GM19239 (cell line): ENCODE results near the gene ZBTB26.
A peak's percentile ranks its signal among the peaks of the same experiment; 100 is the strongest.
"Not testable (repeated sequence)": the region's sequence is repeated elsewhere in the genome, so short reads cannot be mapped to it uniquely, and the experiment has no call there.

ENCODE experiments used
- DNase-seq: peaks from one replicate; pipeline ENCODE4 v3.0.0; 2011; ENCODE audit warnings: low spot score; ENCODE audit not compliant: insufficient read length
- FAIRE-seq: peaks from 2 replicates; lab custom pipeline; 2011; peaks lifted over from hg19 to GRCh38; lab: Jason Lieb, UNC

ZBTB26 gene

DNA sequence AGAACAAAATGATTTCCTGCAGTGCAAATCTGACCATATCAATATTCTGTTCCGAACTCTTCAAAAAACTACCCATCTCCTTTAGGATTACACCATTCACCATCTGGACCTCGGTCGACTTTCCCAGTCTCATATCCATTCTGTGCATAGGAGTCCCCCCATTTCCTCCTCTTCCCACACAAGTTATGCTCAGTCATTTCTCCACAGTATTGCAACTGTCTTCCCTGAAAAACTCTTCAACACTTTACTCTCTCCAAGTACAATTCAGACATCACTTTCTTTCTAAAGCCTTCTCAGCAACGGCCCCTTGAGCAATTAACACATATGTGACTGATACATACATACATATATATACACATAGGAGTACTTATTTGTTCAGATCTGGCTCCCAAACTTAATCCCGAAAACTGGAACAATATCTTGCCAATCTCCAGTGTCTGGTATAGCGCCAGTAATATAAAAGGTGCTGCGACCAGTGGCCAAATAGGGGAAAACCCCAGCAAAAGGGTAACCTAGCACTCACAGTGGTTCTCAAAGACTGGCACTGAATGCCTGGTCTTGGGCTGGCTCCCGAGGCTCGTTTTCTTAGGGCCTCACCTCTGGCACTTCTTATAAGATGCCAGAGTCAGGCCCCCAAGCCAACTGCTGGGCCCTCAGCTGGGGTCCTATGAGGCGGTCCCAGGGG, 629 bp downstream of the ZBTB26 start:
- DNase-seq (no peak), FAIRE-seq (no peak)

DNA sequence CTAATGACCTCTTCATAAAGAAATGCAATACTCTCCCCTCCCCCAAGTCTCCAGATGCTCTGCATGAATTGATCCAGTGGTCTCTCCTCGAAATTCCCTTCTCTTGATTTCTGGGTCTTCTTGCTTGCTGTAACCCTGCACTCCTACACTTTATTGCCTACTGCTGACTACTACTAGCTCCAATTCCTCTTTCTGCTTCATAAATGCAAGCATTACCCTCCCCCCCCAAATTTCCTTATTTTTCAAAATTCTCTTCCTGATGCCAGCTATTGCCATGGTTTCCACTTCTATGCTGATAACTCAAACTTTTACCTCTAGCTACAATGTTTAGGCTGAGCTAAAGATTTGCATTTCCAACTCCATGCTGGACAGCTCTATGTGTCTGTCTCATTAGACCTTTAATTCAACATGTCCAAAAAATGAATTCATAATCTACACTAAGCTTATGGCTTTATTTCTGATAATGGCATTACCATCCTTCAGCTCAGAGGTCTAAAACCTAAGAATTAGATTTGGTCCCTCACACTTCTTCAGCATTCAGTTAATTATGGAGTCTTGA, 1.4 kb downstream of the ZBTB26 start:
- FAIRE-seq (no peak), DNase-seq (no peak)

GRCh38 chr9:122923947-122924346, 7.4 kb downstream of the ZBTB26 start:
- FAIRE-seq (no peak), DNase-seq (no peak)

DNA sequence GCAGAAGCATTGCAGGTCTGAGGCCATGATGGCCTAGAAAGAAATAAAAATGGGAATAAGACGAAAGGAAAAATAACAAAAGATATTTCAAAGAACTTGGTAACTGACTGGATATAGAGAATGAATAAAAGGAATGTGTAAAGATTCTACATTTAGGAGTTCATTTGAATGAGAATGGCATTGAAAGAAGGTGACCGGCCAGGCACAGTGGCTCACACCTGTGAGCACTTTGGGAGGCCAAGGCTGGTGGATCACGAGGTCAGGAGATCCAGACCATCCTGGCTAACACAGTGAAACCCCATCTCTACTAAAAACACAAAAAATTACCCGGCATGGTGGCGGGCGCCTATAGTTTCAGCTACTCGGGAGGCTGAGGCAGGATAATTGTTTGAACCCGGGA, 8.6 kb downstream of the ZBTB26 start:
- no peak for FAIRE-seq
- DNase-seq, result no peak

GRCh38 chr9:122918310-122918709, 13.0 kb downstream of the ZBTB26 start:
- FAIRE-seq, result no peak
- no peak for DNase-seq

DNA sequence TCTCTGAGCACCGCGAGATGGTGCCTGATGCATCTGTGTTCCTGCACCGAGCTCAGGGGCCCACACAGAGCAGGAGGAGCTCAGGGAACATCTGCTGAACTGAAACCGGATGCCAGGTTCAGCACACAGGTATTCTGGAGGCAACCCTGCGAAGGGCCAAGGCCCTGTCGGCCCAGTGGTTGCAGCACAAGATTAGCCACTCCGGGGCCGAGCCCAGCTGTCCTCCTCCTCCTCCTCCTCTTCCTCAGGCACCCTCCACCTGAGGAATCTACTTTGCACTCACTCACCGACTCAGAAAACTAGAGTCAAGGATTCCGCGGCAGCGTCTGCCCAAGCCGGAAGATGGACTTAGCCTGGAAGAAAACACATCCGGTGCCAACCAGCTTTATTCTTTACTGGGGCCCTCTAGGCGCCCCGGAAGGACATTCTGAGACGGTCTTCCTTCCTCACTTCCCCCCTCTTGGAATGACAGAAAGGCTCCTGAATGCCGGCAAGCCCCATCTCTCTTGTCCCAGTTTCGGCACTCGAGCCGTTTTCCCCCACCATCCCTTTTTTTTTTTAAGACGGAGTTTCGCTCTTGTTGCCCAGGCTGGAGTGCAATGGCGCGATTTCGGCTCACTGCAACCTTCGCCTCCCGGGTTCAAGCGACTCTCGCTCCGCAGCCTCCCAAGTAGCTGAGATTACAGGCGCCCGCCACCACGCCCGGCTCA, 18.2 kb downstream of the ZBTB26 start, which contains the start of gene ZBTB6:
Gene ZBTB6, minus strand, starts transcription at position 360 of the 710 bp plus-strand sequence. CDS start 1,251 bp downstream, outside the sequence.
- FAIRE-seq (peak; percentile 98), DNase-seq (peak; percentile 61)

DNA sequence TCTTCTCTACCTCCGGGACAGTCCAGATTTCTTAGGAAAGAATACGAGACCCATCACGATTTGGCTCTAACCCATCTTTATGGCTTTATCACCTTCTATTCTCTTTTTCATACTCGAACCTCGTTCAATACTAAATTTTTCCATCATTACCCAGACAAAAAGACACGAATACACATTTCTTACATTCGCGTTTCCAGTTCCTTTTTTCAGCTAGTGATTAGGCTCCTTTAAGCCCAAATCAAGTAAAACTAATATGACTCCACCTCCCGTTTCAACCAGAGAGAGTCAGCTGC, 18.7 kb downstream of the ZBTB26 start:
- DNase-seq (no peak), FAIRE-seq (no peak)

GRCh38 chr9:122906122-122906521, 25.2 kb downstream of the ZBTB26 start:
- DNase-seq, FAIRE-seq: not testable (repeated sequence)

DNA sequence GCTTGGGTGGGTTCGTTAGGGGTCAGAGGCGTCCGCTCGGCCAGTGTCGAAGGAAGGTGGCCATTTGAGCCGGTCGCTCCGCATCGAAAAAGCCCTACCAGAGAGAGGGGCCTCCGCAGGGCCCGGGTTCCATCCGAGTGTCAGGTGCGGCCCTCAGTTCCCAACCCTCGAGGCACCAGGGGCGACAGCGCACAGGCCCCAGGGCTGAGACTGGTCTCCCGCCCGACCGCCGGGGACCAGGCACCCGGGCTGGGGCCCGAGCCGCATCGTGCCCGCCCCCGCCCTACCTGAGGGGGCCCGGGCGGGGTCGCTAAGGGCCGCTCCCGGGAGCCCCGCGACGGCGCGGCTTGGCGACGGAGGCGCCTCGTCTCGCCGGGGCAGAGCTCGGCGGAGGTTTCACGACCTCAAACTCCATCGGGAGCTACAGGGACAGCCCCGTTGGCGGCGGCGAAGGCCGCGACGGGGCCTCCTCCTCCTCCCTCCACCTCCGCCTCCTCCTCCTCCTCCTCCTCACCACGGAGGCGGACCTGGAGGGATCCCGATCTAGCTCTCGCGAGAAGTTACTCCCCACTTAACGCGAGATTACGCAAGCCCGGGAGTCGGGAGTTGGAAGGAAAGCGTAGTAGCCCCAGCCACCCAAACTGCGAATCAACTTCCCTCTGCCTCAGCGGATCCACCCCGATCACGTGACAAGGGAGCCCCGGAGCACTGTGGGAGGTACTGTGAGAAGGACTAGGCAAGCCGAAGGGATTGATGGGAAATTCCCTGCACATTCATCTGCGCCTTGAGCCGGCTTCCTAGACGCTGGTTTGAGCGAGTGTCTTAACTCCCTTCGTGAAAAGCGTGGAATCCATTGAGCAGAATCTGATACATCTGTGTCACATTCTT, 26.2 kb downstream of the ZBTB26 start, which contains the start of gene RC3H2:
Gene RC3H2, minus strand, starts transcription at position 537 of the 888 bp plus-strand sequence. CDS start 7,850 bp downstream, outside the sequence.
- FAIRE-seq (peak; percentile 100), DNase-seq (peak; percentile 60)

DNA sequence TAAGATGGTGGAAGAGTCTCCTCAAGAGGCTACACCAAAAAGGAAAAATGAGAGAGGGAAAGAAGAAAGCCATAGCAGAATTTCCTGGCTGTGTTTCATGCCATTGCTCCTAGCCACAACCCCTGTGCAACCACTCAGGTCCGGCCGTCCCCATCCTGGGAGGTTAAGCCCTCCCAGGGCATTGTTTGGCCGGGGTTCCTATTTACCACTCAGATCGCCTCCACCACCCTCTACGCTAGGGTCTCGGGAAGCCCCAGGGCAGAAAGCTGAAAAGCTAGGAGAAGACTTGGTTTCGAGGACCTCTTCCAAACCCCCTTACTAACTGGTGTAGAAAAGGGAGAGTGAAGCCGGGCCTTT, 26.9 kb downstream of the ZBTB26 start:
- no peak for DNase-seq

DNA sequence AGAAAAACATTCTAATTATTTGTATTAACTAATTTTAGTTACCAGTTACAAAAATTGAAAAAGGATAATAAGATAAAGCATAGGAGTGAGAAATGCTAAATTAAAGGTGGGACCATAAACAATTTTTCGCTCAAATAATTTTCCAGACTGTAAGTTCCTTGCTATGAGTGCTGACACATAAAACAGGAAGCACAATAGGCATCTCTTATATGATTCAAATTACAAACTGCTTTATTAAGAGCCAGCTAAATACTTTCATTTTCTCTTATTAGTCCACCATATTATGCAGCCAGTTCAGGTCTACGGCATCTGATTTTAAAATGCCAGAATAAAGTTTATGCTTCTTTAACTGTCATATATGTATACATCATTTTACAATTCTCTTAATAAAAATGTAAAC, 30.5 kb downstream of the ZBTB26 start:
- no peak for DNase-seq
- peak; percentile 76 for FAIRE-seq

More for the DNA sequence above, 26.9 kb downstream of the ZBTB26 start:
- no peak for FAIRE-seq

DNA sequence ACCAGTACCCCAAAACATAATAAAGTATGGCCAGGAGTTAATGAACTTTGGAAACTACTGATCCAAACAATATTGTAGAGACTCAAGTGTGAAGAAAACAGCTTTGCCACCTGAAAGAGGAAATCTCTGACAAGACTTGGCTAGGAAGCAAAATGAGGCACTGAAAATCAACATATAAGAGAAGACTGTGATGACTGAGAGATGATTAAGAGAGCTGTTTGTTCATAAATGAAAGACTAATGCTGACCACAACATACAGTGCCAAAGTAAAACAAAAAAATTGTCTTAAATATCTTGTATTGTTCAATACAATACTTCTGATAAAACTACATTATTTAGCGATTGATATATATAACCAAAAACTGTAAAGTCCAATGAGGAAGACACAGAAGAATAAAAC, 33.3 kb downstream of the ZBTB26 start:
- peak; percentile 60 for FAIRE-seq
- DNase-seq, result no peak

DNA sequence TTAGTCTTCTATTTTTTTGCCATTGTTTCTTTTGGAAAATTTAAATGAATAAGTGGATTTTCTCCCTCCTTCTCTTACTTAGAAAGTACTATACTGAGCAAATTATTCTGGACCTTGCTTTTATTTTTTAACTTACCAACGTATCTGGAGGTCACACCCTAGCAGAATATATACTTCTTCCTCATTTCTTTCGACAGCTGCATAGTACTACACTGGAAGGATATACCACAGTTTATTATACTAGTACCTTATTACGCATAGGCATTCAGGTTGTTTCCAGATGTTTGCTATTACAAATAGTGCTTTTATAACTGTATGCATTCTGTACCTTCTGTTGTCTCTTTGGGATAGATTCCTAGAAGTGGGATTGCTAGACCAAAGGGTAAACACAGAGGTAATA, 42.8 kb downstream of the ZBTB26 start:
- FAIRE-seq (no peak), DNase-seq (no peak)

GRCh38 chr9:122883125-122883524, 48.2 kb downstream of the ZBTB26 start:
- DNase-seq (no peak), FAIRE-seq (peak; percentile 35)

GRCh38 chr9:122879443-122879842, 51.9 kb downstream of the ZBTB26 start:
- no peak for DNase-seq
- no peak for FAIRE-seq

DNA sequence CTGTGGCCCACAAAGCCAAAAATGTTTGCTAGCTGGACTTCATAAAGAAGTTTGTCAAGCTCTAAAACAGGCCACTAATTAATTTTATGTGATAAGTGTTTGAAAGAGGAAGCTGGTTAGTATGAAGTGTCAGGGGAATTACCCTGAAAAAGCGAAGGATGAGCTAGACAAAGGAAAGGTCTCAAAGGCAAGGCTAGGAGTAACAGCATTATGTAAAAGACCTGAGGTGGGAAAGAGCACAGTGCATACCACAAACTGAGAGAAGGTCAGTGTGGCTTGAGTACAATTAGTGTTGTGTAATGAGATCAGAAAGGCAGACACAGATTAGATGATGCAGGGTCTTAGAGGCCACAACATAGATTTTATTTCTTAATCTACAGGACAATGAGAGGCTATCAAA, 55.8 kb downstream of the ZBTB26 start:
- DNase-seq (no peak), FAIRE-seq (no peak)

DNA sequence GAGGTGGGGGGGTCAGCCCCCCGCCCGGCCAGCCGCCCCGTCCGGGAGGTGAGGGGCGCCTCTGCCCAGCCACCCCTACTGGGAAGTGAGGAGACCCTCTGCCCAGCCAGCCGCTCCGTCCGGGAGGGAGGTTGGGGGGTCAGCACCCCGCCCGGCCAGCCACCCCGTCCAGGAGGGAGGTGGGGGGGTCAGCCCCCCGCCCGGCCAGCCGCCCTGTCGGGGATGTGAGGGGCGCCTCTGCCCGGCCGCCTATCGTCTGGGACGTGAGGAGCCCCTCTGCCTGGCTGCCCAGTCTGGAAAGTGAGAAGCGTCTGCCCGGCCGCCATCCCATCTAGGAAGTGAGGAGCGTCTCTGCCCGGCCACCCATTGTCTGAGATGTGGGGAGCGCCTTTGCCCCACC, 64.0 kb downstream of the ZBTB26 start:
- not testable (repeated sequence) for DNase-seq, FAIRE-seq

DNA sequence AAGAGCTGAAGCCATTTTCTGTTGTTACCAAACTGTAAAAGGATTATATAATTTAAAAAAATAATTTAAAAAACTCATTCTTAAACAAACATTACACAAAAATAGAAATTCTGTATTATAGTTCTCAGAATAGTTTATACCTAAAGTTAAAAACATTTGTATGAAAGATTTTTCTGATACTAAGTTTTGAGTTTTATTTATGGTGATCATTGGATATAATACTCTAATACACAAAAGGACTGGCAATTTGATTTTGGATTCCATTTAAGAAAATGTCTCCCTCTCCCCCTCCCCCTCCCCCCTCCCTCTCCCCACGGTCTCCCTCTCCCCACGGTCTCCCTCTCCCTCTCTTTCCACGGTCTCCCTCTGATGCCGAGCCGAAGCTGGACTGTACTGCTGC, 65.2 kb downstream of the ZBTB26 start:
- no peak for FAIRE-seq
- DNase-seq, result no peak
